ENCODE results near the gene MT3.
"Not testable (repeated sequence)": the region's sequence is repeated elsewhere in the genome, so short reads cannot be mapped to it uniquely, and the experiment has no call there.

Gene MT3

GRCh38 chr16:56618138-56618537, 28.8 kb downstream of the MT3 start:
- DNase-seq (ENCODE audit: low read depth, low spot score) = no peak
- H3K27ac ChIP-seq = no peak overlapping the region
- no peak overlapping the region for H3K9ac ChIP-seq (ENCODE audit: insufficient read length)
- TF ChIP-seq POLR2AphosphoS5 (IDR thresholded peaks at IDR 0.05; ENCODE audit: borderline replicate concordance, low read depth, low read length) = no peak
- no peak for TF ChIP-seq EZH2 (IDR thresholded peaks at IDR 0.05)
- no peak for TF ChIP-seq FOXP2 (optimal IDR thresholded peaks at IDR 0.05; ENCODE audit: control extremely low read depth, extremely low read length, insufficient read depth)
- H3K36me3 ChIP-seq (ENCODE audit: insufficient read depth, low read length) = no peaks in the 10 kb centered on the region
- H3K4me3 ChIP-seq = no peak overlapping the region
- no peaks in the 10 kb centered on the region for H3K9me3 ChIP-seq (ENCODE audit: low read depth, low read length)

- no peak for DNase-seq (ENCODE audit: low read depth, low spot score)
- TF ChIP-seq FOXP2 (optimal IDR thresholded peaks at IDR 0.05; ENCODE audit: control extremely low read depth, extremely low read length, insufficient read depth) (no peak), EZH2 (IDR thresholded peaks at IDR 0.05) (no peak), POLR2AphosphoS5 (IDR thresholded peaks at IDR 0.05; ENCODE audit: borderline replicate concordance, low read depth, low read length) (no peak)
- Histone ChIP-seq H3K9ac (ENCODE audit: insufficient read length) (no peak overlapping the region), H3K4me3 (no peak overlapping the region), H3K36me3 (ENCODE audit: insufficient read depth, low read length) (no peaks in the 10 kb centered on the region), H3K27ac (no peak overlapping the region), H3K9me3 (ENCODE audit: low read depth, low read length) (no peaks in the 10 kb centered on the region)
Measured at GRCh38 chr16:56620339-56620897, 31.1 kb downstream of the MT3 start.

- not testable (repeated sequence) for H3K9ac ChIP-seq (ENCODE audit: insufficient read length); H3K27ac ChIP-seq; DNase-seq (ENCODE audit: low read depth, low spot score); H3K36me3 ChIP-seq (ENCODE audit: insufficient read depth, low read length); H3K4me3 ChIP-seq; H3K9me3 ChIP-seq (ENCODE audit: low read depth, low read length)
Measured at GRCh38 chr16:56621665-56622445, 32.5 kb downstream of the MT3 start.

GRCh38 chr16:56623184-56623583, 33.9 kb downstream of the MT3 start:
- H3K4me3 ChIP-seq; H3K9me3 ChIP-seq (ENCODE audit: low read depth, low read length); DNase-seq (ENCODE audit: low read depth, low spot score); H3K9ac ChIP-seq (ENCODE audit: insufficient read length); H3K36me3 ChIP-seq (ENCODE audit: insufficient read depth, low read length); H3K27ac ChIP-seq: not testable (repeated sequence)

- Histone ChIP-seq H3K9me3 (ENCODE audit: low read depth, low read length) (no peaks in the 10 kb centered on the region), H3K27ac (no peak overlapping the region), H3K4me3 (no peak overlapping the region), H3K9ac (ENCODE audit: insufficient read length) (no peak overlapping the region), H3K36me3 (ENCODE audit: insufficient read depth, low read length) (no peaks in the 10 kb centered on the region)
- TF ChIP-seq EZH2 (IDR thresholded peaks at IDR 0.05) (no peak), FOXP2 (optimal IDR thresholded peaks at IDR 0.05; ENCODE audit: control extremely low read depth, extremely low read length, insufficient read depth) (no peak), POLR2AphosphoS5 (IDR thresholded peaks at IDR 0.05; ENCODE audit: borderline replicate concordance, low read depth, low read length) (no peak)
- DNase-seq (ENCODE audit: low read depth, low spot score) = no peak
Measured at GRCh38 chr16:56623637-56624036, 34.3 kb downstream of the MT3 start.

GRCh38 chr16:56625140-56625942, 36.0 kb downstream of the MT3 start, which contains the start of gene MT1E:
Gene MT1E, plus strand, starts transcription at chr16:56625781. Its CDS starts 71 bp downstream, at chr16:56625852.
- DNase-seq (ENCODE audit: low read depth, low spot score) = no peak
- TF ChIP-seq FOXP2 (optimal IDR thresholded peaks at IDR 0.05; ENCODE audit: control extremely low read depth, extremely low read length, insufficient read depth) (no peak), EZH2 (IDR thresholded peaks at IDR 0.05) (no peak), POLR2AphosphoS5 (IDR thresholded peaks at IDR 0.05; ENCODE audit: borderline replicate concordance, low read depth, low read length) (no peak)
- Histone ChIP-seq H3K27ac (no peak within 1 kb of the TSS), H3K36me3 (ENCODE audit: insufficient read depth, low read length) (no peaks in the 10 kb centered on the region), H3K4me3 (no peak within 1 kb of the TSS), H3K9me3 (ENCODE audit: low read depth, low read length) (no peaks in the 10 kb centered on the region), H3K9ac (ENCODE audit: insufficient read length) (no peak within 1 kb of the TSS)

- Histone ChIP-seq H3K9me3 (ENCODE audit: low read depth, low read length) (no peaks in the 10 kb centered on the region), H3K4me3 (no peak overlapping the region), H3K27ac (no peak overlapping the region), H3K36me3 (ENCODE audit: insufficient read depth, low read length) (no peaks in the 10 kb centered on the region), H3K9ac (ENCODE audit: insufficient read length) (no peak overlapping the region)
- TF ChIP-seq FOXP2 (optimal IDR thresholded peaks at IDR 0.05; ENCODE audit: control extremely low read depth, extremely low read length, insufficient read depth) = no peak
- DNase-seq (ENCODE audit: low read depth, low spot score) = no peak
Measured at GRCh38 chr16:56625943-56626654, 36.8 kb downstream of the MT3 start.

GRCh38 chr16:56626685-56627084, 37.4 kb downstream of the MT3 start:
- H3K9me3 ChIP-seq (ENCODE audit: low read depth, low read length) = no peaks in the 10 kb centered on the region
- no peak for TF ChIP-seq FOXP2 (optimal IDR thresholded peaks at IDR 0.05; ENCODE audit: control extremely low read depth, extremely low read length, insufficient read depth)
- TF ChIP-seq EZH2 (IDR thresholded peaks at IDR 0.05) = no peak
- no peak for TF ChIP-seq POLR2AphosphoS5 (IDR thresholded peaks at IDR 0.05; ENCODE audit: borderline replicate concordance, low read depth, low read length)
- no peak for DNase-seq (ENCODE audit: low read depth, low spot score)
- no peak overlapping the region for H3K27ac ChIP-seq
- H3K4me3 ChIP-seq = no peak overlapping the region
- H3K9ac ChIP-seq (ENCODE audit: insufficient read length) = no peak overlapping the region
- H3K36me3 ChIP-seq (ENCODE audit: insufficient read depth, low read length) = no peaks in the 10 kb centered on the region

Data from SK-N-MC (cell line).